Stimulated activated naive CD4-positive, alpha-beta T cell (primary cell): ENCODE measurements around the gene NAP1L3.

ENCODE experiments used
- DNase-seq, 6 experiments: peaks; one replicate each; lab custom pipeline; 2025; lab: John Stamatoyannopoulos, UW

Gene NAP1L3, protein sequence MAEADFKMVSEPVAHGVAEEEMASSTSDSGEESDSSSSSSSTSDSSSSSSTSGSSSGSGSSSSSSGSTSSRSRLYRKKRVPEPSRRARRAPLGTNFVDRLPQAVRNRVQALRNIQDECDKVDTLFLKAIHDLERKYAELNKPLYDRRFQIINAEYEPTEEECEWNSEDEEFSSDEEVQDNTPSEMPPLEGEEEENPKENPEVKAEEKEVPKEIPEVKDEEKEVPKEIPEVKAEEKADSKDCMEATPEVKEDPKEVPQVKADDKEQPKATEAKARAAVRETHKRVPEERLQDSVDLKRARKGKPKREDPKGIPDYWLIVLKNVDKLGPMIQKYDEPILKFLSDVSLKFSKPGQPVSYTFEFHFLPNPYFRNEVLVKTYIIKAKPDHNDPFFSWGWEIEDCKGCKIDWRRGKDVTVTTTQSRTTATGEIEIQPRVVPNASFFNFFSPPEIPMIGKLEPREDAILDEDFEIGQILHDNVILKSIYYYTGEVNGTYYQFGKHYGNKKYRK

GRCh38 chrX:93673056-93673868, at the start of gene NAP1L3:
Gene NAP1L3 (minus strand): TSS chrX:93673578. CDS start chrX:93673304, 274 bp downstream.
- peak; percentile 34 to 79 (median 64) for DNase-seq

- DNase-seq, result no peak
These were observed 37.7 kb upstream of the NAP1L3 start for GRCh38 chrX:93711076-93711475.

GRCh38 chrX:93703701-93704100, 30.3 kb upstream of the NAP1L3 start:
- no peak for DNase-seq

- no peak for DNase-seq
These were observed 22.6 kb upstream of the NAP1L3 start for GRCh38 chrX:93695981-93696380.

GRCh38 chrX:93673869-93674271, 492 bp upstream of the NAP1L3 start, which contains the start of gene FAM133A:
Gene FAM133A (plus strand): TSS chrX:93674206. CDS start chrX:93709420, 35,214 bp downstream.
- peak in 2 of 6 experiments; percentile 37 to 57 for DNase-seq

GRCh38 chrX:93660575-93660974, 12.8 kb downstream of the NAP1L3 start:
- DNase-seq, result no peak

GRCh38 chrX:93649381-93649780, 24.0 kb downstream of the NAP1L3 start:
- DNase-seq, result no peak

DNA sequence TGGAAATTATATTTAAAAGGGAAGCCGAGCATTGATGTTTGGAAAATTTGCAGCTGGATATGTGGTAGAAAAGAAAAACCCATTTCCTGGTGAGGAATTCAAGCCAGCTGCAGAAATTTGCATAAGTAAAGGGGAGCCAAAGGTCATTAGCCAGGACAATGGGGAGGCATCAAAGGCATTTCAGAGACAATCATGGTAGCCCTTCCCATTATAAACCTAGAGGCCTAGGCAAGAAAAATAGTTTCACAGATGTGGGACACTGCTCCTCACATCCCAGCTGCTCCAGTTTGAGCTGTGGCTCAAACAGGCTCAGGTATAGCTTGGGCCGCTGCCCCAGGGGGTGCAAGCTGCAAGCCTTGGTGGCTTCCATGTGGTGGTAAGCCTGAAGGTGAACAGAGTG, 35.8 kb downstream of the NAP1L3 start:
- DNase-seq, result no peak
